ENCODE data around the gene THEM4.

THEM4 gene

GRCh38 chr1:151839082-151839412, 70.3 kb downstream of the THEM4 start:
- DNase-seq (ENCODE audit: extremely low read depth in 1 of 2, low read depth in 1 of 2) = no peak

GRCh38 chr1:151838222-151839081, 70.9 kb downstream of the THEM4 start:
- no peak for DNase-seq (ENCODE audit: extremely low read depth in 1 of 2, low read depth in 1 of 2)

- no peak for DNase-seq (ENCODE audit: extremely low read depth in 1 of 2, low read depth in 1 of 2)
Observed at GRCh38 chr1:151837884-151838221, 71.5 kb downstream of the THEM4 start.

- DNase-seq (ENCODE audit: extremely low read depth in 1 of 2, low read depth in 1 of 2) = no peak
Observed at GRCh38 chr1:151837197-151837596, 72.1 kb downstream of the THEM4 start.

GRCh38 chr1:151835596-151835995, 73.7 kb downstream of the THEM4 start:
- DNase-seq (ENCODE audit: extremely low read depth in 1 of 2, low read depth in 1 of 2) = no peak

GRCh38 chr1:151834239-151834638, 75.1 kb downstream of the THEM4 start:
- no peak for DNase-seq (ENCODE audit: extremely low read depth in 1 of 2, low read depth in 1 of 2)

GRCh38 chr1:151833172-151833900, 76.0 kb downstream of the THEM4 start:
- no peak for DNase-seq (ENCODE audit: extremely low read depth in 1 of 2, low read depth in 1 of 2)

GRCh38 chr1:151832318-151832980, 76.9 kb downstream of the THEM4 start:
- no peak for DNase-seq (ENCODE audit: extremely low read depth in 1 of 2, low read depth in 1 of 2)

GRCh38 chr1:151831605-151832004, 77.7 kb downstream of the THEM4 start, which contains the start of gene RORC:
Gene RORC (minus strand): TSS chr1:151831802. CDS start chr1:151831764, 38 bp downstream.
- DNase-seq (ENCODE audit: extremely low read depth in 1 of 2, low read depth in 1 of 2) = no peak

- DNase-seq (ENCODE audit: extremely low read depth in 1 of 2, low read depth in 1 of 2) = no peak
Observed at GRCh38 chr1:151831256-151831591, 78.1 kb downstream of the THEM4 start.

- DNase-seq (ENCODE audit: extremely low read depth in 1 of 2, low read depth in 1 of 2) = no peak
Observed at GRCh38 chr1:151830055-151830454, 79.3 kb downstream of the THEM4 start.

- no peak for DNase-seq (ENCODE audit: extremely low read depth in 1 of 2, low read depth in 1 of 2)
Observed at GRCh38 chr1:151829352-151830046, 79.8 kb downstream of the THEM4 start.

GRCh38 chr1:151828921-151829320, 80.4 kb downstream of the THEM4 start:
- DNase-seq (ENCODE audit: extremely low read depth in 1 of 2, low read depth in 1 of 2) = no peak

GRCh38 chr1:151827853-151828252, 81.5 kb downstream of the THEM4 start:
- DNase-seq (ENCODE audit: extremely low read depth in 1 of 2, low read depth in 1 of 2) = no peak

GRCh38 chr1:151825751-151826660, 83.3 kb downstream of the THEM4 start:
- no peak for DNase-seq (ENCODE audit: extremely low read depth in 1 of 2, low read depth in 1 of 2)

- DNase-seq (ENCODE audit: extremely low read depth in 1 of 2, low read depth in 1 of 2) = no peak
Observed at GRCh38 chr1:151825204-151825603, 84.1 kb downstream of the THEM4 start.

Data from activated CD8-positive, alpha-beta memory T cell treated with anti-CD3 and anti-CD28 coated beads for 1 hour (primary cell).